Activated T-cell treated with anti-CD3 and anti-CD28 coated beads for 1 hour (primary cell): ENCODE measurements around the gene CISD1.

Experiments used
- DNase-seq: peaks from one replicate; pipeline ENCODE4 v3.0.0-alpha.2; 2020; ENCODE audit warnings: low read depth

CISD1 gene

GRCh38 chr10:58311026-58311425 is 42.1 kb downstream of the CISD1 start:
- no peak for DNase-seq

- no peak for DNase-seq
Measured at GRCh38 chr10:58316874-58317273, 47.9 kb downstream of the CISD1 start.

GRCh38 chr10:58318346-58318745 is 49.4 kb downstream of the CISD1 start:
- no peak for DNase-seq

GRCh38 chr10:58319599-58319998 is 50.6 kb downstream of the CISD1 start:
- DNase-seq, result no peak

GRCh38 chr10:58320351-58321049 is 51.5 kb downstream of the CISD1 start:
- DNase-seq, result no peak

GRCh38 chr10:58322072-58322834 is 53.3 kb downstream of the CISD1 start:
- DNase-seq, result no peak

GRCh38 chr10:58322835-58323209 is 53.9 kb downstream of the CISD1 start:
- no peak for DNase-seq

- no peak for DNase-seq
Measured at GRCh38 chr10:58326967-58327381, 58.0 kb downstream of the CISD1 start.

- no peak for DNase-seq
Measured at GRCh38 chr10:58328233-58328632, 59.3 kb downstream of the CISD1 start.

- no peak for DNase-seq
Measured at GRCh38 chr10:58330431-58330830, 61.5 kb downstream of the CISD1 start.

- no peak for DNase-seq
Measured at GRCh38 chr10:58331646-58332045, 62.7 kb downstream of the CISD1 start.

GRCh38 chr10:58334817-58335305 is 65.9 kb downstream of the CISD1 start, which contains the start of gene UBE2D1:
Gene UBE2D1 (plus strand): TSS chr10:58335006. CDS start chr10:58335202, 196 bp downstream.
- peak; percentile 75 for DNase-seq

- DNase-seq, result no peak
Measured at GRCh38 chr10:58335306-58336005, 66.5 kb downstream of the CISD1 start.

GRCh38 chr10:58336242-58336641 is 67.3 kb downstream of the CISD1 start:
- DNase-seq, result no peak
